Lung (tissue), 12 donors: Measurements from ENCODE around the gene RAD51C. TPM values are rescaled to one million over a fixed set of nuclear protein-coding genes. Genes with fewer than 3 reads are reported as not detected.
"Not testable (repeated sequence)": the region's sequence is repeated elsewhere in the genome, so short reads cannot be mapped to it uniquely, and the experiment has no call there.

Source experiments
- ATAC-seq: fragments of 200-7000 bp; cut with Tn5 transposase; one replicate; pipeline ENCODE4 v1.9.1; 2020; ENCODE audit warnings: moderate number of reproducible peaks; ENCODE audit not compliant: insufficient read depth, low FRiP score
- DNase-seq, 3 donors: peaks; one replicate each; pipeline ENCODE4 v3.0.0-alpha.2; 2013 to 2017
- H3K27ac ChIP-seq, 2 donors: one replicate each; pipeline ENCODE4 v1.5.1; 2013; ENCODE audit warnings: mild to moderate bottlenecking in 2 of 2, moderate library complexity in 2 of 2, control low read depth in 1 of 2, inconsistent platforms in 1 of 2, low read depth in 1 of 2, low read length in 1 of 2
- H3K27me3 ChIP-seq, 3 donors: one replicate each; pipeline ENCODE4 v1.5.1; 2013; ENCODE audit warnings: low read length in 2 of 3; ENCODE audit not compliant: control insufficient read depth in 3 of 3, insufficient read depth in 3 of 3
- H3K36me3 ChIP-seq, 4 donors: one replicate each; pipeline ENCODE4 v1.5.1; 2013; ENCODE audit warnings: low read length in 4 of 4, mild to moderate bottlenecking in 1 of 4, moderate library complexity in 1 of 4; ENCODE audit not compliant: control insufficient read depth in 4 of 4, insufficient read depth in 4 of 4
- H3K4me1 ChIP-seq, 5 donors: one replicate each; pipeline ENCODE4 v1.5.1; 2013; ENCODE audit warnings: low read length in 5 of 5, mild to moderate bottlenecking in 2 of 5, moderate library complexity in 1 of 5; ENCODE audit not compliant: control insufficient read depth in 5 of 5, insufficient read depth in 5 of 5
- H3K4me3 ChIP-seq: one replicate; pipeline ENCODE4 v1.5.1; 2013; ENCODE audit warnings: mild to moderate bottlenecking, control low read depth, moderate library complexity
- H3K9ac ChIP-seq, 2 donors: one replicate each; pipeline ENCODE4 v1.5.1; 2013; ENCODE audit warnings: low read length in 2 of 2, control low read depth in 1 of 2; ENCODE audit not compliant: insufficient read depth in 1 of 2
- H3K9me3 ChIP-seq, 4 donors: one replicate each; pipeline ENCODE4 v1.5.1; 2013; ENCODE audit warnings: low read length in 3 of 4, mild to moderate bottlenecking in 1 of 4, moderate library complexity in 1 of 4; ENCODE audit not compliant: control insufficient read depth in 4 of 4, insufficient read depth in 3 of 4
- WGBS, 2 donors: extraction: QIAGEN DNeasy Blood & Tissue Kit; methylation state at CpG; one replicate each; pipeline ENCODE4 v1.1.7; 2013; 5-methylcytosine and 5-hydroxymethylcytosine counted together
- polyA plus RNA-seq, 2 donors: library from polyadenylated mRNA; stranded (reverse); fragments of 200-250 nt; gene quantifications; one replicate each; pipeline ENCODE4 v1.2.1, GENCODE V29; 2013
- total RNA-seq, 2 donors: library from RNA; depleted of rRNA in 1 of 2; stranded (reverse); fragments of >200 nt in 1 of 2; gene quantifications; one replicate each; pipeline ENCODE4 v1.2.1, GENCODE V29; 2014 to 2021
- TF ChIP-seq, protein P1 (sequence below): IDR thresholded peaks from 2 replicates; pipeline ENCODE4 v1.5.1; 2012; ENCODE audit warnings: mild to moderate bottlenecking; ENCODE audit errors: control extremely low read depth, extremely low read depth
- donor health status: control.
- donor health status: control.
- donor health status: Bipolar disorder and iron deficiency.
- donor health status: healthy.
- donor health status: DM: yes; HTN: yes; CAD: no.

Gene RAD51C
- total and polyA plus RNA-seq, 4 donors = 14.2 to 26.6 (median 19.1) TPM

DNA sequence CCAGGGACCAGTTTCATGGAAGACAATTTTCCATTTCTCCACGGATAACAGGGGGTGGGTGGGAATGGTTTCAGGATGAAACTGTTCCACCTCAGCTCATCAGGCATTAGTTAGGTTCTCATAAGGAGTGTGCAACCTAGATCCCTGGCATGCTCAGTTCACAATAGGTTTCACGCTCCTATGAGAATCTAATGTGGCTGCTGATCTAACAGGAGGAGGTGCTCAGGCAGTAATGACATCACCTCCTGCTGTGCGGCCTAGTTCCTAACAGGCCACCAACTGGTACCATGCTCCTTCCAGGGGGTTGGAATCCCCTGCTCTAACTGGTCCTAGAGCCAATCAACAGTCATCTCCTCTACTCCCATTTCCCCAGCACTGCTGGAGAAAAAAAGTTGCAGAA lies 20.4 kb upstream of the RAD51C start:
- TF ChIP-seq, protein P1, sequence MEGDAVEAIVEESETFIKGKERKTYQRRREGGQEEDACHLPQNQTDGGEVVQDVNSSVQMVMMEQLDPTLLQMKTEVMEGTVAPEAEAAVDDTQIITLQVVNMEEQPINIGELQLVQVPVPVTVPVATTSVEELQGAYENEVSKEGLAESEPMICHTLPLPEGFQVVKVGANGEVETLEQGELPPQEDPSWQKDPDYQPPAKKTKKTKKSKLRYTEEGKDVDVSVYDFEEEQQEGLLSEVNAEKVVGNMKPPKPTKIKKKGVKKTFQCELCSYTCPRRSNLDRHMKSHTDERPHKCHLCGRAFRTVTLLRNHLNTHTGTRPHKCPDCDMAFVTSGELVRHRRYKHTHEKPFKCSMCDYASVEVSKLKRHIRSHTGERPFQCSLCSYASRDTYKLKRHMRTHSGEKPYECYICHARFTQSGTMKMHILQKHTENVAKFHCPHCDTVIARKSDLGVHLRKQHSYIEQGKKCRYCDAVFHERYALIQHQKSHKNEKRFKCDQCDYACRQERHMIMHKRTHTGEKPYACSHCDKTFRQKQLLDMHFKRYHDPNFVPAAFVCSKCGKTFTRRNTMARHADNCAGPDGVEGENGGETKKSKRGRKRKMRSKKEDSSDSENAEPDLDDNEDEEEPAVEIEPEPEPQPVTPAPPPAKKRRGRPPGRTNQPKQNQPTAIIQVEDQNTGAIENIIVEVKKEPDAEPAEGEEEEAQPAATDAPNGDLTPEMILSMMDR = no peak
- Histone ChIP-seq H3K4me3 (no peak overlapping the region), H3K4me1 (no peaks in the 10 kb centered on the region), H3K27me3 (no peaks in the 10 kb centered on the region), H3K9ac (no peak overlapping the region), H3K36me3 (no peaks in the 10 kb centered on the region), H3K9me3 (no peaks in the 10 kb centered on the region), H3K27ac (no peak overlapping the region)
- DNase-seq (no peak), ATAC-seq (no peak)
- WGBS, 2 donors = 88 to 93% methylated on average over 3 of the region's 3 CpGs

DNA sequence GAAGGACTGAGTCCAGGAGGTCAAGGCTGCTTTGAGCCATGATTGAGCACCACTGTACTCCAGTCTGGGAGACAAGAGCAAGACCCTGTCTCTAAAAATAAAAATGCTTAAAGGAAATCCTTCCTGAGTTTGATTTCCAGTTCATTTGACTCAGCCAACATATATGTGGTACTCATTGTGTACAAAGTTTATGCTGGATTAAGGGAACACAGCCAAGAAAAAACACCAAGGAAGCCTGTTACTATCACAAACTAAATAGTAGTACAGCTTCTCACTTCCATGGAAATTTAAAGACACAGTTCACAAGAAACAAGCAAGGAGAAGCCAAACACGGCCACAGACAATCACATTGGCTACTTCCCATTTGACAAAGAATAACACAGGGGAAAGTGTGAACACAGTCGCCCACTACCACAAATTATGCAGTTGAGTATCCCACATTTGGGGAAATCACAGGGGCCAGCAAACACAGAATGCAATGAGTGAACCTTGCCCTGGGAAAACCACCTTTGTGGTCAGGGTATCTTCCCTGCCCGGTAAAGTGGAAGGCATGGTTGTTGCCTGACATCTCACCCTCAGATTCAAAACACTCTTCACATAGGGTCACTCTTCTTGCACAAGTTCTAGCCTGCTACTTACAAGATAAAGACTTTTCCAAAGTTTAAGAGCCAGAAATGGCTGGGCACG lies 15.1 kb upstream of the RAD51C start:
- ATAC-seq = no peak
- WGBS, 2 donors = 78 to 87% methylated on average over 4 of the region's 4 CpGs
- no peaks in the 10 kb centered on the region for H3K36me3 ChIP-seq
- no peaks in the 10 kb centered on the region for H3K4me1 ChIP-seq
- no peak overlapping the region for H3K4me3 ChIP-seq
- H3K9ac ChIP-seq = no peak overlapping the region
- H3K27ac ChIP-seq = no peak overlapping the region
- DNase-seq = peak in 2 of 3 donors; percentile 26 to 48
- TF ChIP-seq, protein P1 = no peak
- H3K27me3 ChIP-seq = no peaks in the 10 kb centered on the region
- no peaks in the 10 kb centered on the region for H3K9me3 ChIP-seq

DNA sequence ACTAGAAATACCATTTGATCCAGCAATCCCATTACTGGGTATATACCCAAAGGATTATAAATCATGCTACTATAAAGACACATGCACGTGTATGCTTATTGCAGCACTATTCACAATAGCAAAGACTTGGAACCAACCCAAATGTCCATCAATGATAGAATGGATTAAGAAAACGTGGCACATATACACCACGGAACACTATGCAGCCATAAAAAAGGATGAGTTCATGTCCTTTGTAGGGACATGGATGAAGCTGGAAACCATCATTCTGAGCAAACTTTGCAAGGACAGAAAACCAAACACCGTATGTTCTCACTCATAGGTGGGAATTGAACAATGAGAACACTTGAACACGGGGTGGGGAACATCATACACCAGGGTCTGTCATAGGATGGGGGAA lies 14.1 kb upstream of the RAD51C start:
- not testable (repeated sequence) for H3K9ac ChIP-seq, DNase-seq, H3K9me3 ChIP-seq, H3K4me1 ChIP-seq, H3K36me3 ChIP-seq, H3K4me3 ChIP-seq, ATAC-seq, H3K27me3 ChIP-seq, H3K27ac ChIP-seq
- 86 to 90% methylated on average over 5 of the region's 5 CpGs for WGBS, 2 donors

DNA sequence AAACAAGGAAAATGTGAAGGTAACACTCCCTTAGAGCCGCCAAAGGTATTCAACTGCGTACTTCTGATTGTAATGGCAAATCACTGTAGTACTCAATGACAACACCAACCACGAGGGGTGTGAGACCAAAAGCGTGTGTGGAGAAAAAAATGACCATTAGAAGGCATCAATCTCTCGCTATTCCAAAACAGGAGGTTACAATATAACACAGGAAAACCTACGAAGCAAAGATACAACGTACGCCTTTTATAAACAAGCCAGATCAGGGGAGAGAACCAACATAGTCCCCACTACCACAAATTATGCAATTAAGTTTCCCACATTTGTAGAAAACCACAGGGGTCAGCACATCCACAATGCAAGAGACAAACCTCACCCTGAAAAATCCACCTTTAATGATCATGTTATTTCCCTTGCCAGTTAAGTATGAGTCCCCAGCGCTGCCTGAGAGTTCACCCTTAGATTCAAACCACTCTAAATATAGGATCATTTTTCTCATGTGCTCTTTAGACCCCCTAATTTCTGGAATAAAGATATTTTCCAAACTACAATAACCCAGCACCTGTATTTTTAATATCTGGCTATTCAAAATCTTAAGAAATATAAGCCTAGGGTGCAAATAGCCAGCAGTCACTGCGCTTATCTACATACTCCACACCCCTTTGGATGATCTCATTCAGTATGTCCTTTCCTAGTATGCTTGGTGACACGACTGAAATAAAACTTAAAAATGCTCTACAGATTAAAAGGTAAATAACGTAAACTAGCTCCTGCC lies 13.0 kb upstream of the RAD51C start:
- Histone ChIP-seq H3K9ac (no peak overlapping the region), H3K36me3 (no peaks in the 10 kb centered on the region), H3K9me3 (no peaks in the 10 kb centered on the region), H3K27me3 (no peaks in the 10 kb centered on the region), H3K4me3 (no peak overlapping the region), H3K4me1 (no peaks in the 10 kb centered on the region), H3K27ac (no peak overlapping the region)
- no peak for DNase-seq
- ATAC-seq = no peak
- TF ChIP-seq, protein P1 = no peak
- WGBS, 2 donors = 51% methylated on average over 12 of the region's 12 CpGs
